AG04450 (cell line): ENCODE results near the gene XKR7. TPM values are rescaled to one million over a fixed set of nuclear protein-coding genes. Genes with fewer than 3 reads are reported as not detected.

Experiments used
- CTCF ChIA-PET: fragments of 300-600, 350-600 bp; formaldehyde crosslinking; extraction: SDS; loops from one replicate; lab custom pipeline; 2022; ENCODE audit warnings: antibody characterized with exemption, inconsistent platforms; lab: Charles Lee
- POLR2A ChIA-PET: fragments of 350-600 bp; formaldehyde crosslinking; extraction: SDS; loops from one replicate; lab custom pipeline; 2021; ENCODE audit warnings: antibody characterized with exemption, inconsistent platforms; lab: Yijun Ruan, JAX
- DNase-seq: peaks from one replicate; pipeline ENCODE4 v3.0.0-alpha.2; 2011; ENCODE audit warnings: low read depth, low spot score
- H3K27ac ChIP-seq: one replicate; pipeline ENCODE4 v1.5.1; 2012; ENCODE audit warnings: low read depth, low read length, control low read depth
- H3K27me3 ChIP-seq: one replicate; pipeline ENCODE4 v1.6.0; 2012; ENCODE audit warnings: low read length; ENCODE audit not compliant: control insufficient read depth, insufficient read depth
- H3K4me3 ChIP-seq: 2 replicates; pipeline ENCODE4 v1.5.1; 2011; ENCODE audit warnings: mild to moderate bottlenecking, low read depth, low read length, control low read depth
- H3K9me3 ChIP-seq: 2 replicates; pipeline ENCODE4 v1.5.1; 2012; ENCODE audit warnings: low read length; ENCODE audit not compliant: control insufficient read depth, insufficient read depth
- polyA plus RNA-seq: library from polyadenylated mRNA; depleted of rRNA; stranded (reverse); fragments of >200 nt; gene quantifications from 2 replicates; pipeline ENCODE4 v1.2.3, GENCODE V29; 2011
- TF ChIP-seq, protein P1 (sequence below): IDR thresholded peaks from 2 replicates; pipeline ENCODE4 v1.5.1; 2011; ENCODE audit warnings: low read depth, low read length, control low read depth, inconsistent platforms

XKR7 gene
- polyA plus RNA-seq, 1 experiment, result not detected

- no peak for DNase-seq
- TF ChIP-seq, protein P1, sequence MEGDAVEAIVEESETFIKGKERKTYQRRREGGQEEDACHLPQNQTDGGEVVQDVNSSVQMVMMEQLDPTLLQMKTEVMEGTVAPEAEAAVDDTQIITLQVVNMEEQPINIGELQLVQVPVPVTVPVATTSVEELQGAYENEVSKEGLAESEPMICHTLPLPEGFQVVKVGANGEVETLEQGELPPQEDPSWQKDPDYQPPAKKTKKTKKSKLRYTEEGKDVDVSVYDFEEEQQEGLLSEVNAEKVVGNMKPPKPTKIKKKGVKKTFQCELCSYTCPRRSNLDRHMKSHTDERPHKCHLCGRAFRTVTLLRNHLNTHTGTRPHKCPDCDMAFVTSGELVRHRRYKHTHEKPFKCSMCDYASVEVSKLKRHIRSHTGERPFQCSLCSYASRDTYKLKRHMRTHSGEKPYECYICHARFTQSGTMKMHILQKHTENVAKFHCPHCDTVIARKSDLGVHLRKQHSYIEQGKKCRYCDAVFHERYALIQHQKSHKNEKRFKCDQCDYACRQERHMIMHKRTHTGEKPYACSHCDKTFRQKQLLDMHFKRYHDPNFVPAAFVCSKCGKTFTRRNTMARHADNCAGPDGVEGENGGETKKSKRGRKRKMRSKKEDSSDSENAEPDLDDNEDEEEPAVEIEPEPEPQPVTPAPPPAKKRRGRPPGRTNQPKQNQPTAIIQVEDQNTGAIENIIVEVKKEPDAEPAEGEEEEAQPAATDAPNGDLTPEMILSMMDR, result no peak
- H3K9me3 ChIP-seq, result no peaks in the 10 kb centered on the region
- ChIA-PET POLR2A (no interaction called here), CTCF (interaction anchor here (1.4 kb wide), 1 partner anchor 18 kb away, joined by 7 read pairs; the partner anchor contains the start of gene PDRG1)
- no peak overlapping the region for H3K4me3 ChIP-seq
- no peak overlapping the region for H3K27ac ChIP-seq
- peaks cover 2% of the 10 kb centered on the region for H3K27me3 ChIP-seq
Measured at GRCh38 chr20:31934491-31934890, 33.5 kb upstream of the XKR7 start.

DNA sequence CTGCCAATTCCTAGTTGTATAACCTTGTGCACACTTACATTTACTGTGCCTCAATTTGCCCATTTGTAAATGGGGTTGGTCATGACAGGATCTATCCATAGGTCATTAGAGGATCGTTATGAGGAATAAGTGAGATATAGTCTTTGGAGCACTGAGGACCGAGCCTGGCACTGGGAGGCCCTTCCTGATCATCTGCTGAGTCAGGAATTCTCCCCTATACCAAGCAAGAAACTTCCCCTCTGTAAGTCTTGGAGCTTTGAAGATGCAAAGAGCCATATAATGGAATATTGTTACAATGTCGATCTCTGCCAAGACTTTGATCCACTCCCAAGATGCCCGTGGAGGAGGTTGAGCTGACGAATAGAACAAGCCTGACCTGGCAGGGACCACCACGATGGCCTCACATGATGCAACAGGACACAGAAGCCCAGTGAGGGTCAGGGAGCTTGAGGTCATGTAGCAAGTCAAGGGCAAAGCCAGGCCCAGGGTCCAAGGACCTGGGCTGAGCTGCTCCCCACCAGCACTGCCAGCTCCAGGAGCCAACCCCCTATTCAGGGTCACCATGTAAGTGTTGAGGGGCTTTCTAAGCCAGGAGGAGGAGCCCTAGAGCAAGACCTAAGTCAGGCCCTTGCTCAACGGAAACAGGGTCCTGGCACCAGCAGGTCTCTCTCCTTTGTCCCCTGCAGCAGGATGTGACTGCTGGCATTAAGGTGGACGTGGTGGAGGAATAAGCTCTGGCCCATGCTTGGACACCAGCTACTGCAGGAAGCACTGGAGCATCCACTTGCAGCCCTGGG, 32.8 kb upstream of the XKR7 start:
- POLR2A ChIA-PET, result no interaction called here
- TF ChIP-seq, protein P1, result no peak
- CTCF ChIA-PET, result interaction anchor here (1.4 kb wide), 1 partner anchor 17 kb away, joined by 7 read pairs; the partner anchor contains the start of gene PDRG1
- Histone ChIP-seq H3K4me3 (no peak overlapping the region), H3K27me3 (peaks cover 2% of the 10 kb centered on the region), H3K27ac (no peak overlapping the region), H3K9me3 (no peaks in the 10 kb centered on the region)
- DNase-seq, result no peak

GRCh38 chr20:31936420-31936819, 31.5 kb upstream of the XKR7 start:
- Histone ChIP-seq H3K27me3 (peaks cover 2% of the 10 kb centered on the region), H3K4me3 (no peak overlapping the region), H3K27ac (no peak overlapping the region), H3K9me3 (no peaks in the 10 kb centered on the region)
- DNase-seq, result no peak
- ChIA-PET CTCF (no interaction called here), POLR2A (no interaction called here)
- TF ChIP-seq, protein P1, result no peak

GRCh38 chr20:31937820-31938219, 30.1 kb upstream of the XKR7 start:
- no peaks in the 10 kb centered on the region for H3K9me3 ChIP-seq
- no peak overlapping the region for H3K27ac ChIP-seq
- TF ChIP-seq, protein P1, result no peak
- ChIA-PET POLR2A (no interaction called here), CTCF (interaction anchor here (0.6 to 1.5 kb wide), 5 partner anchors 14 to 99 kb away, joined by 3 to 5 read pairs (median 4); partner anchors contain the start of gene PDRG1)
- no peak overlapping the region for H3K4me3 ChIP-seq
- DNase-seq, result no peak
- H3K27me3 ChIP-seq, result peaks cover 2% of the 10 kb centered on the region

DNA sequence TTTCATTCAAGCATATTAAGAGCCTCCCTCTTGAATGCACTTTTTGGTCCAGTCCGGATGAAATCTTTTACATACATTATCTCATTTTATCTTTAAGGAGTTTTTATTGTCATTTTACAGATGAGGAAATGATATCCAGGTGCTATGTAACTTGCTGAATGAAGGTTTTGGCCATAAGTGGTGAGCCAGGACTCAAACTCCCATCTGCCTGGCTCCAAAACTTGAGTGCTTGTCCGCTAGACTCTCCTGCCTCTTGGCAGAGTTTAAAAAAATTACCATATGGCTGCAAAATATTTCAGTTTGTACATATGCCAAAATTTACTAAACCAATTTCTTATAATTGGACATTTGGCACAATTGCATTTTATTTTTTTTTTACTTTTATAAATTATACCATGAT, 28.3 kb upstream of the XKR7 start:
- no peak for DNase-seq
- Histone ChIP-seq H3K4me3 (no peak overlapping the region), H3K9me3 (no peaks in the 10 kb centered on the region), H3K27me3 (no peaks in the 10 kb centered on the region), H3K27ac (no peak overlapping the region)
- ChIA-PET POLR2A (no interaction called here), CTCF (interaction anchor here (1.0 to 5.0 kb wide), 2 partner anchors 12 to 116 kb away, joined by 3 to 33 read pairs; partner anchors contain the start of gene PDRG1)
- TF ChIP-seq, protein P1, result no peak
